ENCODE data around the gene CHAC2.

CHAC2 gene

GRCh38 chr2:53787614-53788289, 20.1 kb downstream of the CHAC2 start:
- DNase-seq (ENCODE audit: low spot score) = no peak
- TF ChIP-seq CTCF (IDR thresholded peaks at IDR 0.05; ENCODE audit: extremely low read depth, missing control alignments) = no peak

- TF ChIP-seq CTCF (IDR thresholded peaks at IDR 0.05; ENCODE audit: extremely low read depth, missing control alignments) = no peak
Observed at GRCh38 chr2:53793261-53793660, 25.7 kb downstream of the CHAC2 start.

DNA sequence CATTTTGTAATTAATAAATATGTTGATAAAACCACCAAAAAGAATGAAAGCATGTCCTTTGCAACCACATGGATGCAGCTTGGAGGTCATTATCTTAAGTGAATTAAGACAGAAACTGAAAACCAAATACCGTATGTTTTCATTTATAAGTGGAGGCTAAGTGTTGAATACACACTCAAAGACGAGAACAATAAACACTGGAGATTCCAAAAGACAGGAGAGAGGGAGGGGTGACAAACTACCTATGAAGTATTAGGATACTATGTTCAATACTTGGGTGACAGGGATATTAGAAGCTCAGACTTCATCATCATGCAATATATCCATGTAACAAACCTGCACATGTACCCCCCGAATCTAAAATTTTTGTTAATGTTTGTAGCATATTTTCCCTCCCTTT, 26.2 kb downstream of the CHAC2 start:
- no peak for DNase-seq (ENCODE audit: low spot score)
- TF ChIP-seq CTCF (IDR thresholded peaks at IDR 0.05; ENCODE audit: extremely low read depth, missing control alignments) = no peak

More at GRCh38 chr2:53793261-53793660, 25.7 kb downstream of the CHAC2 start:
- no peak for DNase-seq (ENCODE audit: low spot score)

- no peak for TF ChIP-seq CTCF (IDR thresholded peaks at IDR 0.05; ENCODE audit: extremely low read depth, missing control alignments)
- no peak for DNase-seq (ENCODE audit: low spot score)
Observed at GRCh38 chr2:53801547-53801946, 33.9 kb downstream of the CHAC2 start.

DNA sequence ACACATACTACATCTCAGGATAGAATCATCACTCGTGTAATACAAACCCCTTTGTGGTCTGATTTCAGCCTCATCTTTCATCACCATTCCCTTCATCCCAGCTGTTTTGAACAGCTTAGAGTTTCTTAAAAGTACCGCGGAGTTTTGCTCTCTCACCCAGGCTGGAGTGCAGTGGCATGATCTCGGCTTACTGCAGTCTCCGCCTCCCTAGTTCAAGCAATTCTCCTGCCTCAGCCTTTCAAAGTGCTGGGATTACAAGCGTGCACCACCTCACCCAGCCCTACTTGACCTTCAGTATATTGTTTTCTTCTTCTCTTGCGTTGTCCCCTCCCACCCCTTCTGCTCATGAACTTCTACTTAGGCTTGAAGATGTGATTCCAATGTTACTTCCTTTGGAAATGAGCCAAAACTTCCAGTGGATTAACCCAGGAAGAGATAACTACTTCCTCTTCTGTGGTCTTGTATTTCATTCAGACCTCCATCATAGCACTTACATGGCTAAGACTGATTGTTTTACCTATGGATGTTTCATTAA, 35.1 kb downstream of the CHAC2 start:
- TF ChIP-seq CTCF (IDR thresholded peaks at IDR 0.05; ENCODE audit: extremely low read depth, missing control alignments) = no peak
- no peak for DNase-seq (ENCODE audit: low spot score)

GRCh38 chr2:53811601-53812000, 44.0 kb downstream of the CHAC2 start:
- no peak for TF ChIP-seq CTCF (IDR thresholded peaks at IDR 0.05; ENCODE audit: extremely low read depth, missing control alignments)
- no peak for DNase-seq (ENCODE audit: low spot score)

- DNase-seq (ENCODE audit: low spot score) = no peak
- no peak for TF ChIP-seq CTCF (IDR thresholded peaks at IDR 0.05; ENCODE audit: extremely low read depth, missing control alignments)
Observed at GRCh38 chr2:53813151-53813550, 45.5 kb downstream of the CHAC2 start.

Data from GM20000 (cell line).